WI38 (cell line): ENCODE data around the gene REX1BD.
A peak's percentile ranks its signal among the peaks of the same experiment; 100 is the strongest.
"Not testable (repeated sequence)": the region's sequence is repeated elsewhere in the genome, so short reads cannot be mapped to it uniquely, and the experiment has no call there.

ENCODE experiments used
- H3K4me3 ChIP-seq: 2 replicates; pipeline ENCODE4 v1.5.1; 2011; ENCODE audit warnings: low read depth, mild to moderate bottlenecking, control low read depth, low read length
- CTCF ChIP-seq: IDR thresholded peaks from 2 replicates; pipeline ENCODE4 v1.5.1; 2012; ENCODE audit warnings: low read depth, mild to moderate bottlenecking, control low read depth, low read length

Gene REX1BD

GRCh38 chr19:18599485-18599884, 10.9 kb downstream of the REX1BD start:
- no peak for TF ChIP-seq CTCF
- no peak overlapping the region for H3K4me3 ChIP-seq

DNA sequence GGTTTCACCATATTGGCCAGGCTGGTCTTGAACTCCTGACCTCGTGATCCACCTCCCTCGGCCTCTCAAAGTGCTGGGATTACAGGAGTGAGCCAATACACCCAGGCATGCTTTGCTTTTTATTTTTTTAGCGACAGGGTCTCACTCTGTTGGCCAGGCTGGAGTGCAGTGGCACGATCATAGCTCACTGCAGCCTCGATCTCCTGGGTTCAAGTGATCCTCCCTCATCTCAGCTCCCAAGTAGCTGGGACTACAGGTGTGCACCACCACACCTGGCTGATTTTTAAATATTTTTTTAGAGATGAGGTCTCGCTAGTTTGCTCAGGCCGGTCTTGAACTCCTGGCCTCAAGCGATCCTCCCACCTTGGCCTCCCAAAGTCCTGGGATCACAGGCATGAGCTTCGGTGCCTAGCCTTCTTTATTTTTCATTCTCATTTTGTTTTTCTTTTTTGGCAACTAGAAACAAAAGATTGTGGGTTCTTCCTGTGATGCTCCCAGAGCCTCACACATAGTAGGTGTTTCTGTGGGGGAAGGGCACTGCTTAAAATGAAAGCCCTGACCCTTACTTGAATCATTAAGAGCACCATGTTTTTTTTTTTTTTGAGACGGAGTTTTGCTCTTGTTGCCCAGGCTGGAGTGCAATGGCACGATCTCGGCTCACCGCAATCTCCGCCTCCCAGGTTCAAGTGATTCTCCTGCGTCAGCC, 12.2 kb downstream of the REX1BD start:
- not testable (repeated sequence) for H3K4me3 ChIP-seq

DNA sequence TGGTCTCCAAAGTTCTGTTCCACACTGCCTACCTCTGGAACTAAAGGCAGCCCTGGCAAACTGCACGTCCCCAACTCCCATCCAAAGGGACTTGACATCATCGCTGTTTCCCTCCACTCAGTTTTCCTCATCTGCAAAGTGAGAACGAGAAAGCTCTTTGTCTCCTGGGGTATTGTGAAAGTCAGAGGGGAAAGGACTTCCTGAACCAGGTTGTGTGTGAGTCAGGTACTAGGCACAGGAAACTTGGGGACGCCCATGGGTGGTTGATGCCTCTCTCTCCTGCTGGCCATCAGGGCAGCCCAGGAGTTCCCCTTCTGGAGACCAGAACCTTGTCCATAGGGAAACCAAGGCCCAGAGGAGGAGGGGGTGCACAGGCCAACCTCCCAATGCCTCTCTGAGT, 13.3 kb downstream of the REX1BD start:
- H3K4me3 ChIP-seq: no peak overlapping the region
- TF ChIP-seq CTCF: no peak

DNA sequence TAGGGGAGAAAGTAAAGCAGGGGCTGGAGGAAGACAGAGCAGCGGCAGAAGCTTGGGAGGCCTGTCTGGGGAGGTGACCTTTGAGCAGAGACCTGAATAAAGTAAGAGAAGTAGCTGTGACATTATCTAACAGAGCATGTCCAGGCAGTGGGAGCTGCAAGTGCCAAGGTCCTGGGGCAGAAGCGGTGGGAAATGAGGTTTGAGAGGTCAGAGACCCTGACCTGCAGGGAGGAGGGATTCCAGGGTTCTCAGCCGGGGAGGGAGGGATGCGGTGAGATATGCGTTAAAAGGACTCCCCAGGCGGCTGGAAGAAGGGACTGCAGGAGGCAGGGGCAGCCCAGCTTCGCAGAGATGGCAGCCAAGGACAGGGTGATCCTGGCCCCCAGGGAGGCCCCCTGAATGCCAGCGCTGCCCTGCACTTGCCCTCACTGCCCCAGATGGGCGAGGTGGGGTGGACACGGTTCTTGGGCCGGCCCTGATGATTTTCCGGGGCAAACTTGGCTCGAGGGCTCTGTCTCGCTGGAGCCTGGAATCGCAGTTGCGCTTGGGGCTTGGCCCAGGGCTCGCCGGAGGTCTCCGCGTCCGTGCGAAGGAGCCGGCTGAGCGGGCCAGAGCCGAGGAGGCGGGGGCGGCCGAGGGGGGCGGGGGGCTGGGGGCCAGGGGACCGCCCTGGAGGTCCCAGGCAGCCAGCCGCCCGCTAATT, 14.8 kb downstream of the REX1BD start:
- TF ChIP-seq CTCF: peak; percentile 48
- H3K4me3 ChIP-seq: no peak overlapping the region

DNA sequence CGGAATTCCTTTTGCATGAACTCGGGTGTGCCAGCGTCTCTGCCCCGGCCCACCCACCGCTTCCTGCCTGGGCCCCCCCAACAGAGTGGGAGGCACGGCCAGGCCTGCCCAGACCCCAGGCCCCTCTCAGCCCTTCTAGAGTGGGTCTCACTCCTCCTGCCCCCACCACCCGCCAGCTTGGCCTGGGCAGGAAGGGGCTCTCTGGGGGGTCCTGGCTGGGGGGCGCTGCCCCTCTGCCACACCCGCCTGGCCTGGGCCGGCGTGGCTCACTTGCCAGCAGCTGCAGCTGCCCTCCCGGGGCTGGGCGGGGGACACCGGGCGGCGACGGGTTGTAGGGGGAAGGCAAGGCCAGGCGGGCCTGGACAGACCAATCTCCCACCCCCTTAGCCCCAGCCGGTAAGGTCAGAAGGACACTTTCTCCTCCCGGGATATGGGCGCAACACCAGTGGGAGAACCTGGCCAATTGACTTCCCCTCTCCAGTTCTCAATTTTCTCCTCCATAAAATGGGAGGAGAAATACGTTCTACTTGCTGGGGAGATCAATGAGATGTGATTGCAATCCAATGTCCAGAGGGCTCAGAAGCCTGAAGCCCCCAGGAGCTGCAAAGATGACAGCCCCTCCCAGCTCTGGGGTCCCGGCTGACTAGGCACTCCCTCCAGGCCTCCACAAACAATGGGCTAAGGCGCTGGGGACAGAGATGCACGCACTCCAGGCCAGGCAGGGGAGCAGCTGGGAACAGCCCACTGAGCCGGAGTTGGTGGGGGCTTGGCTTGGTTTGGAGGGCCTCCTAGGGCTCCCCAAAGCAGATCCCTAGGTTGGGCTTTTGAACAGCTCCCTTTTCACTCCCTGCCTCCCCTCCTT, 15.6 kb downstream of the REX1BD start:
- H3K4me3 ChIP-seq: no peak overlapping the region

GRCh38 chr19:18604820-18605159, 16.2 kb downstream of the REX1BD start:
- H3K4me3 ChIP-seq: no peak overlapping the region
- TF ChIP-seq CTCF: no peak

More for the DNA sequence above, 15.6 kb downstream of the REX1BD start:
- TF ChIP-seq CTCF: no peak

GRCh38 chr19:18605196-18605545, 16.6 kb downstream of the REX1BD start:
- no peak for TF ChIP-seq CTCF
- no peak overlapping the region for H3K4me3 ChIP-seq
